Effector memory CD8-positive, alpha-beta T cell (primary cell): Measurements from ENCODE around the gene FGFRL1.
A peak's percentile ranks its signal among the peaks of the same experiment; 100 is the strongest.

ENCODE experiments used
- ATAC-seq: fragments of 150-1000 bp; cut with Tn5 transposase; replicated peaks from 2 replicates; pipeline ENCODE4 v1.10.0; 2021; ENCODE audit warnings: mild to moderate bottlenecking, moderate library complexity
- DNase-seq, 3 experiments: peaks; one replicate each; pipeline ENCODE4 v3.0.0; 2021
- H3K27ac Mint-ChIP-seq, 2 donors: one replicate each; pipeline ENCODE4 v1.8.0; 2022; ENCODE audit warnings: mild to moderate bottlenecking in 2 of 2, mixed read lengths in 2 of 2, moderate library complexity in 2 of 2
- H3K27me3 Mint-ChIP-seq, 2 donors: one replicate each; pipeline ENCODE4 v1.8.0; 2022; ENCODE audit warnings: mixed read lengths in 2 of 2
- H3K36me3 Mint-ChIP-seq: one replicate; pipeline ENCODE4 v1.8.0; 2022; ENCODE audit warnings: mild to moderate bottlenecking, moderate library complexity, mixed read lengths; ENCODE audit not compliant: insufficient read depth
- H3K4me1 Mint-ChIP-seq, 2 donors: one replicate each; pipeline ENCODE4 v1.8.0; 2022; ENCODE audit warnings: low read depth in 2 of 2, mixed read lengths in 2 of 2
- H3K4me3 Mint-ChIP-seq, 2 donors: one replicate each; pipeline ENCODE4 v1.8.0; 2022; ENCODE audit warnings: mild to moderate bottlenecking in 2 of 2, mixed read lengths in 2 of 2, moderate library complexity in 2 of 2
- H3K9me3 Mint-ChIP-seq, 2 donors: one replicate each; pipeline ENCODE4 v1.8.0; 2022; ENCODE audit warnings: mixed read lengths in 2 of 2

Gene FGFRL1

DNA sequence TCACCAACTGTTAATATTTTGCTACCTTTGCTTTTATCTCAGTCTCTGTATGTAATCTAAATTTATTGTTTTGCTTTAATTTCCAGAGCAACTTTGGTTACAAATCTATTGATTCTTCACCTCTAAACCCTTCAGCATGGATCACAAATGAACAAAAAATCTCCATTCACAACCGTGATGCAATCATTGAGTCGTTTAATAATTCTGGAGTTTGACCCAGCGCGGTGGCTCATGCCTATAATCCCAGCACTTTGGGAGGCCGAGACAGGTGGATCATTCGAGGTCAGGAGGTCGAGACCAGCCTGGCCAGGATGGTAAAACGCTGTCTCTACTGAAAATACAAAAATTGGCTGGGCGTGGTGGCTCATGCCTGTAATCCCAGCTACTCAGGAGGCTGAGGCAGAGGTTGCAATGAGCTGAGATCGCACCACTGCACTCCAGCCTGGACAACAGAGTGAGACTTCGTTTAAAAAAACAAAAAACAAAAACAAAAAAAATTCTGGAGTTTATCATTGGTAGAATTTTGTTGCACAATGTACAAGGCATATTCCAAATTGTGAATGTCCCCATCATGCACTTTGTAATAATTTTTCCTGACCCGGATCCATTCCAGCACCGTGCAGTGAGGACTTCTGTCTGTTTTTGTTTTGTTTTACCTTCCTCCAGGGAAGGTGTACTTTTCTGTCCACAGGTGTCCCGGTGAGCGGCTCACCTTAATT, 26.9 kb upstream of the FGFRL1 start:
- Mint-ChIP-seq H3K4me1 (peaks cover 7 to 14% of the 10 kb centered on the region in 2 donors), H3K27ac (no peak overlapping the region), H3K9me3 (no peaks in the 10 kb centered on the region), H3K27me3 (no peaks in the 10 kb centered on the region), H3K36me3 (no peaks in the 10 kb centered on the region), H3K4me3 (peak overlapping the region; percentile 13 to 51)
- ATAC-seq, result no peak
- no peak for DNase-seq

DNA sequence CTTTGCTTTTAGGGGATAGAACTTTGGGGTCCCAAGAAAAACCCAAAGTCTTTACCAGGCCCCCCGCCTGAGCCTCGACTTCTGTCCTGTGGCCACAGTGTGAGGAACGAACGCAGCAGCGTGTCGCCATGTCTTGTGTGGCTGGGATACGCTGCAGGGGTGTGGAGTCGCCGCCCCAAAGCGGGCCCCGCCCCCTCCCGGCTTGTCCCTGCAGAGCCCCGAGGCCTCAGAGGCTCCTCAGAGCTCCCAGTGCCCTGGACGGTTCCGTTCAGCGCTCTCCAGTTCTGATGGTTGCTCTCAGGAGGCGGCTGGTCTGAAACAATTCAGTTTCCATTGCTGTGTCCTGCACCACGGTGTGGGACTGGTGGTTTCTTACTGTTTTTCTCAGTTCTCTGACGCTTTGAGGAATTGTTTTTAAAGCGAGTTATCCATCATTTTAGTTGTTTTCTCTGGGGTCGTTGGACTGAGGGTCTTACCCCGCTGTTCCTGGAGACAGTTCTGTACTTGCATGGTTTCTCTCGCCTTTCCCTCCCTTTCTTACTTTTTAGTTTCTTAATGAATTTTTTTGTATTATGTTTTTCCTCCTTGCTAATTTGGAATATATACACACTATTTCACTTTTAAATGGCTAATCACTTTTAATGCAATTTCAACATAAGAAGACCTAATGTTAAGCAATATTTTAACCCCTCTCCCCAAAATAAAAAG, 26.1 kb upstream of the FGFRL1 start:
- DNase-seq (peak; percentile 30 to 48 (median 37)), ATAC-seq (peak; percentile 28)
- Mint-ChIP-seq H3K4me3 (peak overlapping the region; percentile 51 to 89), H3K27ac (no peak overlapping the region), H3K9me3 (no peaks in the 10 kb centered on the region), H3K4me1 (peaks cover 7 to 14% of the 10 kb centered on the region in 2 donors), H3K27me3 (no peaks in the 10 kb centered on the region), H3K36me3 (no peaks in the 10 kb centered on the region)

DNA sequence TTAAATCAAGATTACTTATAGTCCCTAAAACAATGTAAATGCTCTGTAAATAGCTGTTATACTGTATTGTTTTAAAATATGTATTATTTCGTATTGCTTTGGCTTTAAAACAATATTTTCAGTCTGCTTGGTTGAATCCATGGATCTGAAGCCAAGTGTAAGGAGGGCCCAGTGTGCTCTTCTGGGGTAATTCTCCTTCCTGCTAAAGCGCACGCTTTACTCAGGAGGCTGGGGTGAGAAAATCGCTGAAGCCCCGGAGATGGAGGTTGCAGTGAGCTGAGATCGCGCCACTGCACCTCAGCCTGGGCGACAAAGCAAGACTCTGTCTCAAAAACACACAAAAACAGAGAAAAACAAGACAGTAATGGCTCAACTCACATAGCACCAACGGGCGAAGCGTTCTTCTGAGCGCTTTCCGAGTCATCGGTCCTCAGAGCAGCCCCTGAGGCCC, 25.0 kb upstream of the FGFRL1 start:
- Mint-ChIP-seq H3K27me3 (no peaks in the 10 kb centered on the region), H3K27ac (peak overlapping the region in 1 of 2 donors; percentile 67), H3K4me3 (peak overlapping the region; percentile 82 to 89), H3K36me3 (no peaks in the 10 kb centered on the region), H3K4me1 (peaks cover 7 to 14% of the 10 kb centered on the region in 2 donors), H3K9me3 (no peaks in the 10 kb centered on the region)
- no peak for DNase-seq
- peak; percentile 20 for ATAC-seq

DNA sequence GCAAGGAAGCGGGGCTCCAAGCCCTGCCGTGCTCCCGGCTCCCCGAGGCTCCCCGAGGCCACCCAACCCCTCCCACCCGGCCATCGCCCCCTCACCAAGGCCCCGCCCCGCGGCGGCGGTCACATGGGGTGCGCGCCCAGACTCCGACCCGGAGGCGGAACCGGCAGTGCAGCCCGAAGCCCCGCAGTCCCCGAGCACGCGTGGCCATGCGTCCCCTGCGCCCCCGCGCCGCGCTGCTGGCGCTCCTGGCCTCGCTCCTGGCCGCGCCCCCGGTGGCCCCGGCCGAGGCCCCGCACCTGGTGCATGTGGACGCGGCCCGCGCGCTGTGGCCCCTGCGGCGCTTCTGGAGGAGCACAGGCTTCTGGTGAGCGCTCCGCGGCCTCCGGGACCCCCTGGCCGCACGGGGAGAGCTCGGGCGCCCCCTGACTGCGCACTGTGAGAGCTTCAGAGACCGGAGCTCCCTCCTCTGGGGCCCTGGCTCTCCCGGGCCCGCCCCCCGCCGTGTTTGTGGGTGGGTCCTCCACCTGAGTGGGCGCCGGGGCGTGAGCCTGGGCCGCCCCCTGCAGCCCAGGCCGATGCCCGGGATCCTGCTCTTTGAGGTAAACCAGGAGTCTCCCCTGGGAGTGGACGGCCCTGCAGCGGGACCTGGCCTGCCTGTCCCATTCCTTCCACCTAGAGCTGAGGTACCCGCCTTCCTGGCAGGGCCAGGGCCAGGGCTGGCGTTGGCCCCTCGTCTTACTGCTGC, 24.4 kb upstream of the FGFRL1 start, which contains the start of gene IDUA:
Gene IDUA, plus strand, starts transcription at position 166 of the 745 bp plus-strand sequence. Its CDS starts 41 bp downstream, at position 207.
- peak; percentile 88 for ATAC-seq
- Mint-ChIP-seq H3K27me3 (no peaks in the 10 kb centered on the region), H3K27ac (peak within 1 kb of the TSS; percentile 65 to 67), H3K36me3 (no peaks in the 10 kb centered on the region), H3K4me1 (peaks cover 7 to 14% of the 10 kb centered on the region in 2 donors), H3K9me3 (no peaks in the 10 kb centered on the region), H3K4me3 (peak within 1 kb of the TSS; percentile 82 to 89)
- peak; percentile 81 for DNase-seq

DNA sequence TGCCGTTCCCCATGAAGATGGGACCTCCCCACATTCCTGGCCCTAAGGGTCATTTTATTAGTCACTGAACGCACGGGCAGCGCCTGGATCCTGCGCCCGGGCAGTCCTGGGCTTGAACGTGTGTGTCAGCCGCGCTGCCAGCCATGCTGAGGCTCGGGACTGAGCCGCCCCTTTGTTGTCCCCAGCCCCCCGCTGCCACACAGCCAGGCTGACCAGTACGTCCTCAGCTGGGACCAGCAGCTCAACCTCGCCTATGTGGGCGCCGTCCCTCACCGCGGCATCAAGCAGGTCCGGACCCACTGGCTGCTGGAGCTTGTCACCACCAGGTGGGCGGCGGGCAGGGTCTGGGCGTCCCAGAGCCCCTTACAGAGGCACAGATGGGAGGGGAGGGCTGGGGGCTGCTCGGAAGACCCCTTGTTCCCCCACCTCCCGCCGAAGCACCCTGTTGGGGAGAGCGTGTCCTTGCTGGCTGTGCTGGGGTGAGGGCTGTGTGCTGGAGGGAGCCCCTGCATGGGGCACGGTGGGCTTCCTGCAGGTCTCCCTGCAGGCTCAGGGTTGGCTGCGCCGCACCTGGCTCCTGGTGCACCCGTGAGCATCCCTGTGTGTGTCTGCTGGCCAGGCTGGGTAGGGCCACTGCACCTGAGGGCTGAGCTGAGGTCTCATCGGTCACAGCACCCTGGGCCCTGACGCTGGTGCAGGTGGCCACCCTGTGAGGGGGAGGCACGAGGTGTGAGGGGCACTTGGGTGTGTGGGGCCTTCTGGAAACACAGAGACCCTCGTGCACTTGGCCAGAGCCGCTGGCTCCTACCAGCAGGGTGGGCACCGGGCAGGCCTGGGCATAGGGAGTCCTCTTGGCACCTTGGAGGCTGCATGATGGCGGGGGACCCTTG, 23.6 kb upstream of the FGFRL1 start:
- DNase-seq (no peak), ATAC-seq (no peak)
- Mint-ChIP-seq H3K36me3 (no peaks in the 10 kb centered on the region), H3K4me1 (peaks cover 5 to 14% of the 10 kb centered on the region in 2 donors), H3K27me3 (no peaks in the 10 kb centered on the region), H3K27ac (peak overlapping the region in 1 of 2 donors; percentile 65), H3K9me3 (no peaks in the 10 kb centered on the region), H3K4me3 (peak overlapping the region; percentile 82 to 89)

DNA sequence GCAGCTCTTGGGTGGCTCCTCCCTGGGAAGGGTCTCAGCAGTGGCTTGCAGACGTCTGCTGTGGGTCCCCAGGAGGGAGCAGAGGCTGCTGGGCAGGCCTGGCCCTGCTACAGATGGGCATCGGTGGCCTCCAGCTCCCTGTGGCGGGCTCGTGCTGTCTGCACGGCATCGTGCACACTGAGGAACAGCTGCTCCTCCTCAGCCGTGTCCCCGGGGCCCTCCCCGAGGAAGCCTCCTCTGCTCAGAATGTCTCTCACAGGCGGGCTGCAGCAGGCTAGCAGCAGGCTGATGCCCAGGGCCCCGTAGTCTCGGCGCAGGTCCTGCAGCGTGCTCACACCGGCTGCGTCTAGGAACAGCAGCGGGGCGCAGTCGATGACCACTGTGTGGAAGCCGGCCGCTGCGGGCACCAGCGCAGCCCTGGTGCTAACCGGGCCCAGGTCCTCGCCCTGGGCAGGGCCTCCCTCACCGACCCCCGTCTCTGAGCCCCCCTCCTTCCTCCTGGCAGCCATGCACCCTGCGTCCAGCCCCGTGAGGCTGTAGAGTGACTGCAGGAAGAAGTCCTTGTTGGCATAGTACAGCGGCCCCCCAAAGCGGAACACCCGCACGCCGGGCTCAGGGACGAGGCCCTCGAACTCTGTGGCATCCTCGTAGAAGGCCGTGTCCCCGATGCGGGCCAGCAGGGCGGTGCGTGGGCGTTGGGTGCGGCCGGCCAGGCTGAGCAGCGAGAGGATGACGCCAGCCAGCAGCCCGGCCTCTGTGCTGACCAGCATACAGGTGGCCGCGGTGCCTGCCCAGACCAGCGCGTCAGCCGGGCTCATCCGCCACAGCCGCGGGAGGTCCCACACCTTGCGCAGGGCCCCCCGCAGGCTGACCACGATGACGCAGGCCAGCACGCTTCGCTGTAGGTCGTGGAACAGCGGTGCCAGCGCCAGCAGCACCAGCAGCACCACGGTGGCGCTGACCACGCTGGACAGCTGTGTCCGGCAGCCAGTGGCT, 22.4 kb upstream of the FGFRL1 start:
- no peaks in the 10 kb centered on the region for H3K36me3 Mint-ChIP-seq
- no peak overlapping the region for H3K4me3 Mint-ChIP-seq
- no peaks in the 10 kb centered on the region for H3K27me3 Mint-ChIP-seq
- no peaks in the 10 kb centered on the region for H3K9me3 Mint-ChIP-seq
- DNase-seq, result no peak
- H3K4me1 Mint-ChIP-seq, result peaks cover 4 to 14% of the 10 kb centered on the region in 2 donors
- H3K27ac Mint-ChIP-seq, result no peak overlapping the region
- ATAC-seq, result no peak

DNA sequence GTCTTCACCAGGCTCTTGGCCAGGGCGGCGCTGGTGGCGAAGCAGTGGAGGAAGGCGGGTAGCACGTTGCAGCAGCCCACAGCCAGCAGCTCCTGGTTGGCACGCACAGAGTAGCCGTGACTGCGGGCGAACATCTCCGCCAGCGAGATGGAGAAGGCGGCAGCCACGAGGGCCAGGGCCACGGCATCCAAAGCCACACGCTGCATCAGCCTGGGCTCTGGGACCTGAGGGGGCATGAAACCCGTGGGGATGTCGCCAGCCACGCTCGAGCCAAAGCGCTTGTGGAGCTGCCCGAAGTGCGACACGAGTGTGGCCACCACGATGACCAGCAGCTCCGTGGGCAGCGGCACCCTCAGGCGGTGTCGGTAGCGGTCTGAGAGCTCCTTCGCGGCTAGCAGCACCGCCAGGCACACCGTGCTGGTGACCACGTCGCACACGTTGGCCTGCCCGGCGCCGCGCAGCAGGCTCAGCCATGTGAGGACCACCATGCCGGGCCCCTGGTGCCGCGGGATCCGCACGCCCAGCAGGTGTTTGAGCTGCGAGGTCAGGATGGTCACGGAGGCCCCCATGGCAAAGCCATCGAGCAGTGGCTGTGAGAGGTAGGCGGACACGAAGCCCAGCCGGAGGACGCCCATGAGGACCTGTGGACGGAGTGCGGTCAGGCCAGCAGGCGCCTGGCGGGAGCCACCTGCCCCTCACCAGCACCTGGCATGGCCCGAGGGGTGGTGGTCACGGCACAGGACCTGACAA, 21.5 kb upstream of the FGFRL1 start:
- DNase-seq (no peak), ATAC-seq (no peak)
- Mint-ChIP-seq H3K36me3 (no peaks in the 10 kb centered on the region), H3K9me3 (no peaks in the 10 kb centered on the region), H3K4me3 (no peak overlapping the region), H3K27ac (no peak overlapping the region), H3K4me1 (peaks cover 4 to 14% of the 10 kb centered on the region in 2 donors), H3K27me3 (no peaks in the 10 kb centered on the region)

DNA sequence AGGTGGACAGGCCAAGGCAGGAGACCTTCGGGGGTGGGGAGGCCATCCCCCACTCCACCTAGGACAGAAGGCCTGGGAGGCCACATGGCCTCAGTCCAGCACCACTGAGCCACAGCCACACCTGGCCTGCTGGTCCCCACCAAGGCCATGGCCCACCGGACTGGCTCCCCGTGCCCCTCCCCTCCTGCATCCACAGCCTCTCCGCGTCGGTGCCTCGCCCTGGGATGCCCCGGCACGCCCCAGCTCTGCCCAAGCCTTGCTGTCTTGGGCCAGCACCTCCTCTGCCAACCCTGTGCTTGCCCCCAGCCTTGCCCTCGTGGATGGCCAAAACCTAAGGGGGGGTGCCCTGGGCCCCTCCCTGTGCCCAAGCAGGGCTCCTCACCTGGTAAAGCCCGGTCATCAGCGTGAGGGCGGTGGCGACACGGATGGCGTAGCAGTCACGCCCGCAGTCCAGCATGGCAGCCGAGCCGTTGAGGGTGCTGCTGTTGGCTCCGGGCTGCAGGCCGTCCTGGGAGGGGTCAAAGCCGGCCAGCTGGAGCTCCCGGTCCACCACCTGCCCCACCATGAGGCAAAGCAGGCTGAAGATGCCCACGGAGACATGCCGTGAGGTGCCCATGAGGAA, 20.6 kb upstream of the FGFRL1 start:
- Mint-ChIP-seq H3K9me3 (no peaks in the 10 kb centered on the region), H3K4me3 (no peak overlapping the region), H3K4me1 (peaks cover 4 to 14% of the 10 kb centered on the region in 2 donors), H3K36me3 (no peaks in the 10 kb centered on the region), H3K27ac (no peak overlapping the region), H3K27me3 (peaks cover 0 to 7% of the 10 kb centered on the region in 2 donors)
- ATAC-seq (no peak), DNase-seq (no peak)

DNA sequence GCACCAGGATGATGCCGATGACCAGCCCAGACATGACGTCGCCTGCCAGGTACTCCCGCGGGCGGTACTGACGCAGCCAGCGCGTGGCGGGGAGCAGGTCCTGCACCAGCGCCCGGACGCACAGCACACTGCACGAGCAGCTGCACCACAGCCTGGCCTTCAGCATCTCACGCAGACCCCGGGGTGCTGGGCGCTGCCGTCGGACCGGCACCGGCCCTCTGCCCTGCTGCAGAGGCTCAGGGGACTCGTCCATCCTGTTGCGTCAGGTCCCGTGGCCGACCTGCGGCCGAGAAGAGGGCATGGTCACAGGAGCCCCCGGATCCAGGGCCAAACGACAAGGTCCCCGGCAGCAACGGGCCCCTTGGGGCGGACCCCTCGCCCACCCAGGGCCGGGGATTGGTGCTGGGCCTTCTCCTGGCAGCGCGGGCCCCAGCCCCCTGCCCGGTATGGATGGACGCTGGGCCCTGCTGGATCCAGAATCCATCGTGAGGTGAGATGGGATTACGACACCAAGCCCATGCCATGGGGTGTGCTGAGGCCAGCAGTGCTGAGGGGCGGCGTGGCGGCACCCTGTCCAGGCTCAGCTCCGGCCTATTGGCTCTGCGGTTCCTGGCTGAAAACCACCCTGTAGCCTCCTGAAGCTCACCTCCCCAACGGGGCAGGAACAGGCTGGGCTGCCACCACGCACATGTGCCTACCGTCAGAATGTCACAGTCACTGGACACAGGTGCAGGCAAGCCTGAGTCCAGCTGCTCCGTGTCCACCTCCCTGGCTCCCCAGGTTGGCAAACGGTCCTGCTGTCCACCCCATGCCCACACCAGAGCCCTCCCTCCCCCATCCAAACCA, 19.8 kb upstream of the FGFRL1 start:
- peaks cover under 1 to 15% of the 10 kb centered on the region in 2 donors for H3K27me3 Mint-ChIP-seq
- no peaks in the 10 kb centered on the region for H3K9me3 Mint-ChIP-seq
- H3K4me3 Mint-ChIP-seq, result no peak overlapping the region
- H3K36me3 Mint-ChIP-seq, result no peaks in the 10 kb centered on the region
- H3K4me1 Mint-ChIP-seq, result peaks cover 4 to 10% of the 10 kb centered on the region in 2 donors
- no peak for DNase-seq
- no peak for ATAC-seq
- H3K27ac Mint-ChIP-seq, result no peak overlapping the region

DNA sequence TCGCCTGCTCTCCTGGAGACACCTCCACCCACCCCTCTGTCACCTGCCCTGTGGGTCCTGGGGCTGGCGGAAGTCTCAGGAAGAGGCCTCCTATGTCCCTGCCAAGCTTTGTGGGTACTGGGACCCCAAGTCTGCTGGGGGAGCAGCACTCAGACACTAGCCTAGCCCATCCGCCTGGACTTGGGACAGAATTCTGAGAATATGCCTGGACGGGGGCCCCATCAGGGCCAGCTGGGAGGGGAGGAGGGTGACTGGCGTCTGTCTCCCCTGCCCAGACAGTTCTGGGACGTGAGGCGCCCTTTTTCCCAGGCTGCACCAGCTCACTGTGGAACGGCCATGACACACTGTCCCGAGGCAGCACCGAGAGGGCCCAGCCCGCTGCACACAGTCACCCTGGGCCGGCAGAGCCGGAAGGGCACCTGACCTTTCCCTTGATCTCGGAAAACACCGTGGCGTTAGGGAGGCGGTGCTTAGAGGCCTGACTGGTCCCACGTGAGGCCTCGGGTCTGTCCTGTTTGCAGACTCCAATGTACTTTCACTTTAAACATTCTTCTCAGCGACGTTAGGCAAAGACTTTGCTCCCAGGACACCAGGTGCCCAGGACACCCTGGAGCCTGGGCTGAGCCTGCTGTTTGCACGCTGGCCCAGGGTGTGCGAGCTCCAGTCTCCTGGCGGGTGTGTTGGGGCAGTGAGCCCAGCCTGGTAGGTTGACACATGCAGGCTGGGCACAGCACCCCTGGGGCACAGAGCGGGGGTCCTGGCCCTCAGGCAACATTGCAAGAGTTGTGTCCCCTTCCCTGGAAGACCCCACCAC, 18.9 kb upstream of the FGFRL1 start:
- DNase-seq (no peak), ATAC-seq (no peak)
- Mint-ChIP-seq H3K36me3 (no peaks in the 10 kb centered on the region), H3K9me3 (no peaks in the 10 kb centered on the region), H3K4me1 (peaks cover 6 to 12% of the 10 kb centered on the region in 2 donors), H3K27me3 (peaks cover 5 to 22% of the 10 kb centered on the region in 2 donors), H3K4me3 (no peak overlapping the region), H3K27ac (no peak overlapping the region)
